ENCODE measurements around the gene AVPR2.

GRCh38 chrX:153917869-153918268, 13.4 kb downstream of the AVPR2 start:
- no peak for TF ChIP-seq CTCF (IDR thresholded peaks at IDR 0.05)
- no peak for TF ChIP-seq POLR2A (IDR thresholded peaks at IDR 0.05)
- no peak for TF ChIP-seq EP300 (IDR thresholded peaks at IDR 0.05)
